HG03558 (cell line): ENCODE measurements around the gene ATP2B2.

Experiments
- ATAC-seq: cut with Tn5 transposase; IDR thresholded peaks from one replicate; pipeline ENCODE4 v1.9.1; 2021; ENCODE audit warnings: moderate number of reproducible peaks; ENCODE audit not compliant: unreplicated experiment; ENCODE audit errors: extremely low read depth

The ATP2B2 gene

GRCh38 chr3:10375296-10376053 lies 129.9 kb downstream of the ATP2B2 start:
- no peak for ATAC-seq

GRCh38 chr3:10374311-10374710 lies 131.1 kb downstream of the ATP2B2 start:
- no peak for ATAC-seq

- ATAC-seq: no peak
Measured at GRCh38 chr3:10373686-10374261, 131.6 kb downstream of the ATP2B2 start.

- no peak for ATAC-seq
Measured at GRCh38 chr3:10371789-10372188, 133.6 kb downstream of the ATP2B2 start.

GRCh38 chr3:10371167-10371566 lies 134.2 kb downstream of the ATP2B2 start:
- ATAC-seq: no peak

- ATAC-seq: no peak
Measured at GRCh38 chr3:10370429-10370828, 135.0 kb downstream of the ATP2B2 start.

- no peak for ATAC-seq
Measured at GRCh38 chr3:10368512-10368911, 136.9 kb downstream of the ATP2B2 start.

- ATAC-seq: no peak
Measured at GRCh38 chr3:10367506-10367905, 137.9 kb downstream of the ATP2B2 start.

GRCh38 chr3:10366651-10367101 lies 138.7 kb downstream of the ATP2B2 start:
- no peak for ATAC-seq

- no peak for ATAC-seq
Measured at GRCh38 chr3:10365791-10366190, 139.6 kb downstream of the ATP2B2 start.

GRCh38 chr3:10365316-10365715 lies 140.1 kb downstream of the ATP2B2 start:
- ATAC-seq: no peak

GRCh38 chr3:10364806-10365205 lies 140.6 kb downstream of the ATP2B2 start:
- ATAC-seq: no peak

GRCh38 chr3:10363935-10364334 lies 141.5 kb downstream of the ATP2B2 start:
- no peak for ATAC-seq

- ATAC-seq: no peak
Measured at GRCh38 chr3:10361375-10361774, 144.0 kb downstream of the ATP2B2 start.

GRCh38 chr3:10360478-10360877 lies 144.9 kb downstream of the ATP2B2 start:
- ATAC-seq: no peak

GRCh38 chr3:10359761-10360161 lies 145.6 kb downstream of the ATP2B2 start:
- no peak for ATAC-seq

GRCh38 chr3:10358309-10358980 lies 146.9 kb downstream of the ATP2B2 start:
- ATAC-seq: no peak

- no peak for ATAC-seq
Measured at GRCh38 chr3:10357592-10358308, 147.6 kb downstream of the ATP2B2 start.

- no peak for ATAC-seq
Measured at GRCh38 chr3:10357095-10357494, 148.3 kb downstream of the ATP2B2 start.

- no peak for ATAC-seq
Measured at GRCh38 chr3:10356461-10356981, 148.9 kb downstream of the ATP2B2 start.
